GM10248 (cell line): ENCODE measurements around the gene ZBTB20.

ENCODE experiments used
- CTCF ChIA-PET: fragments of 300-600 bp; sonication (Branson Sonifier 250); formaldehyde crosslinking; extraction: SDS; loops from one replicate; lab custom pipeline; 2021; ENCODE audit warnings: antibody characterized with exemption; lab: Yijun Ruan, JAX
- POLR2A ChIA-PET: fragments of 350-650 bp; sonication (Branson Sonifier 250); formaldehyde crosslinking; extraction: SDS; loops from one replicate; lab custom pipeline; 2020; ENCODE audit warnings: antibody characterized with exemption; lab: Yijun Ruan, JAX
- DNase-seq: peaks from one replicate; pipeline ENCODE4 v3.0.0; 2012; ENCODE audit errors: extremely low spot score
- CTCF ChIP-seq: IDR thresholded peaks from 2 replicates; pipeline ENCODE4 v1.5.1; 2012; ENCODE audit warnings: mild to moderate bottlenecking, low read depth; ENCODE audit errors: extremely low read depth, missing control alignments, control extremely low read depth

The ZBTB20 gene

GRCh38 chr3:115161168-115161834 is 14.2 kb upstream of the ZBTB20 start:
- no peak for DNase-seq
- ChIA-PET CTCF (interaction anchor here (0.7 to 1.6 kb wide), 3 partner anchors 10 to 70 kb away, joined by 3 to 5 read pairs (median 3); no protein-coding TSS in a partner anchor), POLR2A (no interaction called here)
- no peak for TF ChIP-seq CTCF

DNA sequence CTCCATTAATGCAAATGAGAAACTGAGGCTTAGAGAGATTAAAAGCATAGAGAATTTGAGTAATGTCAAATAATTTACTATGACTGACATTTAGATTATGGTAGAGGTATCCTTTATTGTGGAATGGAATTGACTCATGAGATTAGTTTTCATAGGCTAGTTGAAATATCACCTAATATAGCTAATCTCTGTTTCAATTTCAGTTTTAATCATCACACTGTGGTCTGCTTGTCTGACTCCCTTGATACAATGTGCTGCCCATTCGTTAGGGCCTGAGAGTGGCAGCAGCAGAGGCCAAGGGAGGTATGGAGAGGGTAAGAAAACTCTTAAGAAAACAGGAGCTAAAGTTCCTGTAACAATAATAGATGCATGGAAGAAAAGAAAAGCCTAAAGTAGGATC is 13.2 kb upstream of the ZBTB20 start:
- peak; percentile 43 for DNase-seq

DNA sequence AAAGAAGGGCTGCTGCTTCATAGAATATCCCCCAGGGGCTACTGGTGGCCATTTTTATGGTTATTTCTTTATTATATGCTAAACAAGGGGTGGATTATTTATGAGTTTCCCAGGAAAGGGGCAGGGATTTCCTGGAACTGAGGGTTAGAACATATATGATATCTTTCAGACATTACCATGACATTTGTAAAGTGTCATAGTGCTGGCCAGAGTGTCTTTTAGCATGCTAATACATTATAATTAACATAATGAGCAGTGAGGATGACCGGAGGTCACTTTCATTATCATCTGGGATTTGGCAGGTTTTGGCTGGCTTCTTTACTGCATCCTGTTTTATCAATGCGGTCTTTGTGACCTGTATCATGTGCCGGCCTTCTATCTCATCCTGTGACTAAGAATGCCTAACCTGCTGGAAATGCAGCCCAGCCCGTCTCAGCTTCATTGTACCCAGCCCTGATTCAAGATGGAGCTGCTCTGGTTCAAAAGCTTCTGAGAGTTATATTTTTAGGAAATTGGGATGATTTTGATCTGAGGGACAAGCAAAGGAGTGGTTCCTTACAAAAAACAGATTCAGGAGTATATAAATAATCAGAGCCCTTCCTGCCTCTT is 9.1 kb upstream of the ZBTB20 start:
- CTCF ChIA-PET: no interaction called here
- no peak for TF ChIP-seq CTCF
- DNase-seq: no peak
- POLR2A ChIA-PET: no interaction called here

More for the DNA sequence above, 13.2 kb upstream of the ZBTB20 start:
- CTCF ChIA-PET: interaction anchor here (0.7 to 1.1 kb wide), 2 partner anchors 16 to 624 kb away, joined by 3 read pairs; no protein-coding TSS in a partner anchor
- no peak for TF ChIP-seq CTCF
- POLR2A ChIA-PET: no interaction called here

DNA sequence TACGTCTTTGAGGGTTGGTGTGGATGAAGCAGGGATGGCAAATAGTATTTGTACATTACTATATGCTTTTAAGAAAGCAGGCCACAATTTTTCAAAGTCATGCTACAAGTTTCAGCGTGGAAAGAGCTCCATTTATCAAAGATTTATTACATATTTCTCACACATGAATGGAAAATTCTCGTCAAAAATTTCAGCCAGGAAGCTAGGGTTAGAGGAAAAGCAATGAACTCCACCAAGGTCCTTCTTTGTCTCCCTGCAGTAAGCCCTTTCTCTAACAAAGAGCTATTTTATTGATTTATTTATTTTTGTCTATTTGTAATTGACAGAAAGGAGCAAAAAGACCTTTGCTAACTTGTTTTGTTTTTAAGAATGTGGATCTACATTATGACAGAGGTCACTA is 7.5 kb upstream of the ZBTB20 start:
- no peak for DNase-seq
- ChIA-PET POLR2A (no interaction called here), CTCF (interaction anchor here (1.0 kb wide), 1 partner anchor 16 kb away, joined by 3 read pairs; no protein-coding TSS in a partner anchor)
- no peak for TF ChIP-seq CTCF

DNA sequence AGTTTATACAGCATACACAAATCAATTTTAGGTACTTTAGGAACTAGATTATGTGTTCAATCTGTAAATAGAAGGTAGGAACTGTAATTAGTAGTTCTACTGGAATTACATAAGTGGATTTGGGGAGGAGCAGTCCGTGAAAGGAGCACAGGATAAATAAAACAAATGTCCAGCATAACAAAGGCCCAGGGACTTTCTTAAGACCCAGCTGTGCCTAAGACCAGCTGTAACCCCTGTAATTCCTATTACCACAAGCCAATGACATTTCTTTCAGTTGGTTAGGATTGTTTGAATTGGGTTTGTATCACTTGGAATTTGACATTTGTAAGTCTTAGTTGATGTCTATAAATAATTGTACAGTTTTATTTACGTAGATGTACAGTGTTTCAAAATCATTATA is 4.8 kb upstream of the ZBTB20 start:
- no peak for DNase-seq
- POLR2A ChIA-PET: no interaction called here
- CTCF ChIA-PET: no interaction called here
- no peak for TF ChIP-seq CTCF

- CTCF ChIA-PET: no interaction called here
- POLR2A ChIA-PET: no interaction called here
- DNase-seq: no peak
- no peak for TF ChIP-seq CTCF
These were observed 1.2 kb upstream of the ZBTB20 start for GRCh38 chr3:115148142-115148790.
